Stomach (tissue), 9 donors: ENCODE data around the gene UNC79. TPM values are rescaled to one million over a fixed set of nuclear protein-coding genes. Genes with fewer than 3 reads are reported as not detected.
A peak's percentile ranks its signal among the peaks of the same experiment; 100 is the strongest.

Experiments used
- DNase-seq, 2 donors: peaks; one replicate each; pipeline versions ENCODE4 v3.0.0 to v3.0.0-alpha.2; 2013 to 2019
- H3K27ac ChIP-seq, 5 donors: fragments of 200-600 bp in 4 of 5; sonication (generic) in 4 of 5; one replicate each; pipeline ENCODE4 v1.5.1; 2013 to 2019; ENCODE audit warnings: mild to moderate bottlenecking in 1 of 5, moderate library complexity in 1 of 5
- H3K27me3 ChIP-seq, 3 donors: fragments of 200-600 bp; sonication (generic); one replicate each; pipeline ENCODE4 v1.5.1; 2017 to 2019; ENCODE audit warnings: mixed run types in 1 of 3
- H3K36me3 ChIP-seq, 4 donors: fragments of 200-600 bp; sonication (generic); 1 replicate in 3 of 4; 2 replicates in 1 of 4; pipeline ENCODE4 v1.5.1; 2016 to 2019
- H3K4me1 ChIP-seq, 4 donors: fragments of 200-600 bp; sonication (generic); one replicate each; pipeline ENCODE4 v1.5.1; 2016 to 2019
- H3K4me3 ChIP-seq, 4 donors: fragments of 200-600 bp; sonication (generic) in 3 of 4; one replicate each; pipeline ENCODE4 v1.5.1; 2016 to 2019; ENCODE audit warnings: mild to moderate bottlenecking in 1 of 4
- H3K9me3 ChIP-seq, 4 donors: fragments of 200-600 bp; sonication (generic); one replicate each; pipeline ENCODE4 v1.5.1; 2016 to 2019
- EP300 ChIP-seq: sonication (generic); formaldehyde crosslinking; IDR thresholded peaks from one replicate; pipeline ENCODE4 v1.6.1; 2017; ENCODE audit warnings: antibody characterized with exemption
- POLR2A ChIP-seq, 4 donors: fragments of 450-650 bp; IDR thresholded peaks; one replicate each; pipeline ENCODE4 v1.6.1; 2016; ENCODE audit warnings: antibody characterized with exemption in 4 of 4, control low read depth in 2 of 4, mild to moderate bottlenecking in 1 of 4, moderate library complexity in 1 of 4
- POLR2AphosphoS5 ChIP-seq, 3 donors: sonication (generic); formaldehyde crosslinking; IDR thresholded peaks; one replicate each; pipeline ENCODE4 v1.6.1; 2016; ENCODE audit warnings: antibody characterized with exemption in 3 of 3
- WGBS, 5 donors: extraction: QIAGEN DNeasy Blood & Tissue Kit in 3 of 5; methylation state at CpG; one replicate each; pipeline versions ENCODE4 v1.1.5 to v1.1.7; 2013 to 2018; 5-methylcytosine and 5-hydroxymethylcytosine counted together
- intact Hi-C: fragments of 100-400 bp; cut with DNase I; formaldehyde crosslinking; loops from one replicate; pipeline ENCODE4 v1.15.1; 2023; ENCODE audit warnings: low total_unique reads
- polyA plus RNA-seq, 3 donors: library from polyadenylated mRNA; stranded (reverse); fragments of 200-250 nt; gene quantifications; one replicate each; pipeline ENCODE4 v1.2.3, GENCODE V29; 2013
- total RNA-seq, 5 donors: library from RNA; depleted of rRNA; stranded (reverse); fragments of >200 nt; gene quantifications; one replicate each; pipeline versions ENCODE4 v1.1.0 to v1.2.3, GENCODE V29; 2014 to 2016
- TF ChIP-seq, protein P1 (sequence below), 7 experiments: fragments of 450-650 bp in 4 of 7; fragments of 200-600 bp in 3 of 7; sonication (generic) in 3 of 7; IDR thresholded peaks; one replicate each; pipeline ENCODE4 v1.5.1; 2016 to 2019; ENCODE audit warnings: antibody characterized with exemption in 7 of 7, control low read depth in 2 of 7, mild to moderate bottlenecking in 1 of 7
- donor health status: healthy with polysubstance abuse.
- donor health status: Bipolar disorder and iron deficiency.
- donor health status: healthy.

The UNC79 gene
- total and polyA plus RNA-seq, 8 donors, result under 0.01 to 1.9 (median 0.35) TPM; not detected in 2

DNA sequence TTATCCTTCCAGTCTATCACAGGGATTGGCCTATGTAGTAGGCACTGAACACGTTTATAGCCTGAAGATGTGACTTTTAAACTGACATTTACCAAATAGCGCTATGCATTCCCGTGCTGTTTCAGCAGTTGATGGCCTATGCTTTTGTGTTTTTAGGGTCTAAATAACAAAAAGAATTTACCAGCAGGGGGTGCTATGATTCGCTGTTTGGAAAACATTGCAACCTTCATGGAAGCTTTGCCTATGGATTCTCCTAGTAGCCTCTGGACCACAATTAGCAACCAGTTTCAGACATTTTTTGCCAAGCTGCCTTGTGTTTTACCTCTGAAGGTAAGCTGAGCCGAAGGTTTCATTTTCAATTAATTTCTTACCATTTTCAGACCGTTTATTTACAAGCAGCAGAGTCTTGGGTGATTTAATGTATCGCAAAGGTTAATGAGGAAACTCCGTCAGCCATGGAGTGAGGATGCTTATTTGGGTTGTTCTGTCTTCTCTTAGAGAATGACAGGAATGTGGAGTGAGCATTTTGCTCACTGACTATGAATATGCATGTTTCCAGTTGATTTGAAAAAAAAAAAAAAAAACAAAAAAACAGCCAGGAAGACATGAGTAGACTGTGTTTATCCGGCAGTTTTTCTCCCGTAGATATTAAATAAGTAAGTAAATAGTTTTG is 224.5 kb downstream of the UNC79 start:
- H3K36me3 ChIP-seq, result no peaks in the 10 kb centered on the region
- DNase-seq, result peak in 1 of 2 donors; percentile 84
- intact Hi-C loops, result no loop called here

DNA sequence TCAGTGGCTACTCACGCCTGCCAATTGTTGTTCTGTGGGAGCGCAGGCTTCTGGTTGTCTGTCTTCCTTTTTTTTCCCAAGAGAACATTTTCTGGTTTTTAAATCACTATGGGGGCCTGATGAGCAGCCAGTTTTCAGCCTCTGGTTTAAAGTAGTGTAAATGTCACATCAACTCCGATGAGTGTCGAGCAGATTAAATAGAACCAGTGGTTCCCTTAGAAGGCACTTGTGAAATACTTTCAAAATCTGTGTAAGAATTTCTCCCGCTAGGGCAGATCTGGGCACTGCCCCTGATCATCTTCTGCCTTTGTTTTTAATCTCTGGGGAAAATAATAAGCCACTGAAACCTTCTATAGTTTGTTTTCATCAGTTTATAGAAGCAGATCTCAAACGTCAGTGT is 227.1 kb downstream of the UNC79 start:
- H3K9me3 ChIP-seq, result no peaks in the 10 kb centered on the region
- no peak for TF ChIP-seq EP300
- no peak for TF ChIP-seq POLR2A (IDR thresholded peaks at IDR 0.05)
- 68 to 81% (median 74%) methylated on average over 6 of the region's 6 CpGs for WGBS, 5 donors
- H3K27me3 ChIP-seq, result peaks cover 0 to 13% (median 0%) of the 10 kb centered on the region in 3 donors
- no peak overlapping the region for H3K27ac ChIP-seq
- H3K4me3 ChIP-seq, result no peak overlapping the region
- no peak for DNase-seq
- no peaks in the 10 kb centered on the region for H3K36me3 ChIP-seq
- intact Hi-C loops, result no loop called here
- H3K4me1 ChIP-seq, result no peaks in the 10 kb centered on the region

More for the DNA sequence above, 224.5 kb downstream of the UNC79 start:
- H3K27ac ChIP-seq, result no peak overlapping the region
- 33 to 38% (median 37%) methylated on average over 10 of the region's 10 CpGs for WGBS, 5 donors
- no peaks in the 10 kb centered on the region for H3K4me1 ChIP-seq
- TF ChIP-seq POLR2A (IDR thresholded peaks at IDR 0.05), result no peak
- TF ChIP-seq, protein P1, sequence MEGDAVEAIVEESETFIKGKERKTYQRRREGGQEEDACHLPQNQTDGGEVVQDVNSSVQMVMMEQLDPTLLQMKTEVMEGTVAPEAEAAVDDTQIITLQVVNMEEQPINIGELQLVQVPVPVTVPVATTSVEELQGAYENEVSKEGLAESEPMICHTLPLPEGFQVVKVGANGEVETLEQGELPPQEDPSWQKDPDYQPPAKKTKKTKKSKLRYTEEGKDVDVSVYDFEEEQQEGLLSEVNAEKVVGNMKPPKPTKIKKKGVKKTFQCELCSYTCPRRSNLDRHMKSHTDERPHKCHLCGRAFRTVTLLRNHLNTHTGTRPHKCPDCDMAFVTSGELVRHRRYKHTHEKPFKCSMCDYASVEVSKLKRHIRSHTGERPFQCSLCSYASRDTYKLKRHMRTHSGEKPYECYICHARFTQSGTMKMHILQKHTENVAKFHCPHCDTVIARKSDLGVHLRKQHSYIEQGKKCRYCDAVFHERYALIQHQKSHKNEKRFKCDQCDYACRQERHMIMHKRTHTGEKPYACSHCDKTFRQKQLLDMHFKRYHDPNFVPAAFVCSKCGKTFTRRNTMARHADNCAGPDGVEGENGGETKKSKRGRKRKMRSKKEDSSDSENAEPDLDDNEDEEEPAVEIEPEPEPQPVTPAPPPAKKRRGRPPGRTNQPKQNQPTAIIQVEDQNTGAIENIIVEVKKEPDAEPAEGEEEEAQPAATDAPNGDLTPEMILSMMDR (IDR thresholded peaks at IDR 0.05), result peak in 4 of 7 experiments; percentile 24 to 61 (median 54)
- H3K4me3 ChIP-seq, result no peak overlapping the region
- peaks cover 0 to 13% (median 0%) of the 10 kb centered on the region in 3 donors for H3K27me3 ChIP-seq
- H3K9me3 ChIP-seq, result no peaks in the 10 kb centered on the region

DNA sequence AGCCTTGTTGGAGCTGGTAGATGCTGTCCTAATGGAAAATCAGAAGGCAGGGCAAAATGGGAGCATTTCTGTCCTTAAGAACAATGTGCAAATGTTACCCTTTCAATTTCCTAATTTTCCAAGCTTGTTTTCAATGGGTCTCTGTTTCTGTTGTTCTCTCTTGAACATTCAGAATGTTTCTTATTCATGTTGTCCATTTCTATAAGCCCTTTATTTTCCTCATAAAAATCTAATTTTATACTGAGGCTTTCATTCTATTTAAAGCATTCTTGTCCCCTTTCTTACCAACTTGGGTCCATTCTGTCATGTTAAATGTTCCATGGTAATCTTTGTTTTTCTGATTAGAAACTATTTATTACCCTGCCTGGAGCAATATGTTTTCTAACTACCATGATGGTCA is 232.6 kb downstream of the UNC79 start:
- DNase-seq, result peak in 1 of 2 donors; percentile 6
- Histone ChIP-seq H3K4me3 (no peak overlapping the region), H3K4me1 (no peaks in the 10 kb centered on the region), H3K36me3 (no peaks in the 10 kb centered on the region), H3K27me3 (no peaks in the 10 kb centered on the region), H3K27ac (no peak overlapping the region), H3K9me3 (peaks cover 0 to 24% (median 20%) of the 10 kb centered on the region in 4 donors)
- TF ChIP-seq POLR2AphosphoS5 (IDR thresholded peaks at IDR 0.05) (no peak), EP300 (no peak), POLR2A (IDR thresholded peaks at IDR 0.05) (no peak)
- TF ChIP-seq, protein P1 (IDR thresholded peaks at IDR 0.05), result no peak
- intact Hi-C loops, result loop anchor here (10.0 kb wide), 1 partner anchor 131 kb away; no protein-coding TSS in a partner anchor

DNA sequence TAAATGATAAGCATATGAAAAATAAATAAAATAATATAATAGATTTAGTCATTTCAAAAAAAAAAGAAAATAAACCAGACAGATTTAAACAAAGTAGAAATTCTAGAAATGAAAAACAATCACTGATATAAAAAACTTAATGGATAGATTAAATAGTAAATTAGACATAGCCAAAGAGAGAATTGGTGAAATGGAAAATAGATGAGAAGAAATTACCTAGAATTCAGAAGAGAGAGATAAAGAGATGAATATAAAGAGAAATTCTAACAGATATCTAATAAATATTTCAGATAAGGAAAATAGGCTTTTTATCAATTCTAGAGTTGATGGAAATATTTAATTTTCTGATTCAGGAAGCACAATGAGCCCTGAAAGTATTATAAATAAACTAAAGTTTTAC is 234.4 kb downstream of the UNC79 start:
- intact Hi-C loops, result loop anchor here (10.0 kb wide), 1 partner anchor 130 kb away; no protein-coding TSS in a partner anchor
- TF ChIP-seq, protein P1 (IDR thresholded peaks at IDR 0.05), result no peak
- TF ChIP-seq EP300 (no peak), POLR2A (IDR thresholded peaks at IDR 0.05) (no peak), POLR2AphosphoS5 (IDR thresholded peaks at IDR 0.05) (no peak)
- Histone ChIP-seq H3K27ac (no peak overlapping the region), H3K9me3 (peaks cover 0 to 24% (median 20%) of the 10 kb centered on the region in 4 donors), H3K36me3 (no peaks in the 10 kb centered on the region), H3K27me3 (no peaks in the 10 kb centered on the region), H3K4me1 (no peaks in the 10 kb centered on the region), H3K4me3 (no peak overlapping the region)
- DNase-seq, result no peak

DNA sequence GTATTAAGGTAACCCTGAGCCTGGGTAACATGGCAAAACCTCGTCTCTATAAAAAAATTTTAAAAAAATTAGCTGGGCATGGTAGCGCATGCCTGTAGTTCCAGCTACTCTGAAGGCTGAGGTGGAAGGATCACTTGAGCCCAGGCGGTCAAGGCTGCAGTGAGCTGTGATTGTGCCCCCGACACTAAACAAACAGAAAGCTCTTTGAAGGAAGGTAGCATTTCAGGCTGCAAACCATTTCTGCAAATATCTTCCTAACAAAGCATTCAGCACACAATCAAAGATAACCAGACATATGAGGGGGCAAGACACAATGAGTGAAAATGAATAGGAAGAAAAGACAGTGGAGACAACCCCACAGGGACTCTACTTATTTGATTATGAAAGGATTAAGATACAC is 238.9 kb downstream of the UNC79 start:
- 52 to 72% (median 56%) methylated on average over 4 of the region's 4 CpGs for WGBS, 5 donors
- Histone ChIP-seq H3K4me3 (no peak overlapping the region), H3K27me3 (no peaks in the 10 kb centered on the region), H3K9me3 (peaks cover 0 to 17% (median 13%) of the 10 kb centered on the region in 4 donors), H3K27ac (no peak overlapping the region), H3K4me1 (no peaks in the 10 kb centered on the region), H3K36me3 (no peaks in the 10 kb centered on the region)
- intact Hi-C loops, result loop anchor here (10.0 kb wide), 1 partner anchor 125 kb away; no protein-coding TSS in a partner anchor
- TF ChIP-seq POLR2AphosphoS5 (IDR thresholded peaks at IDR 0.05) (no peak), POLR2A (IDR thresholded peaks at IDR 0.05) (no peak), EP300 (no peak)
- TF ChIP-seq, protein P1 (IDR thresholded peaks at IDR 0.05), result no peak
- no peak for DNase-seq
